ENCODE results near the gene RUNX1.

DNA sequence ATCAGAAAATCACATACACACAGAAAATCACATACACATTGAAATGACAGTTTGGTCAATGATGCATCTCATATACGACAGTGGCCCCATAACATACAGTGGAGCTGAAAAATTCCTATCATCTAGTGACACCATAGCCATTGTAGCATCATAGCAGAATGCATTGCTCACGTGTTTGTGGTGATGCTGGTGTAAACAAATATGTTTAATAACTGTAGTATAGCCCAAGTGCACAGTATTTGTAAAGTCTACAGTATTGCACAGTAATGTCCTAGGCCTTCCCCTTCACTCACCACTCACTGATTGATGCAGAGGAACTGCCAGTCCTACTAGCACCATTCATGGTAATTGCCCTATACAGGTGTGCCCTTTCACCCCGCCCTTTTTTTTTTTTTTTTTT, 30.1 kb upstream of the RUNX1 start:
- TF ChIP-seq, protein P1, sequence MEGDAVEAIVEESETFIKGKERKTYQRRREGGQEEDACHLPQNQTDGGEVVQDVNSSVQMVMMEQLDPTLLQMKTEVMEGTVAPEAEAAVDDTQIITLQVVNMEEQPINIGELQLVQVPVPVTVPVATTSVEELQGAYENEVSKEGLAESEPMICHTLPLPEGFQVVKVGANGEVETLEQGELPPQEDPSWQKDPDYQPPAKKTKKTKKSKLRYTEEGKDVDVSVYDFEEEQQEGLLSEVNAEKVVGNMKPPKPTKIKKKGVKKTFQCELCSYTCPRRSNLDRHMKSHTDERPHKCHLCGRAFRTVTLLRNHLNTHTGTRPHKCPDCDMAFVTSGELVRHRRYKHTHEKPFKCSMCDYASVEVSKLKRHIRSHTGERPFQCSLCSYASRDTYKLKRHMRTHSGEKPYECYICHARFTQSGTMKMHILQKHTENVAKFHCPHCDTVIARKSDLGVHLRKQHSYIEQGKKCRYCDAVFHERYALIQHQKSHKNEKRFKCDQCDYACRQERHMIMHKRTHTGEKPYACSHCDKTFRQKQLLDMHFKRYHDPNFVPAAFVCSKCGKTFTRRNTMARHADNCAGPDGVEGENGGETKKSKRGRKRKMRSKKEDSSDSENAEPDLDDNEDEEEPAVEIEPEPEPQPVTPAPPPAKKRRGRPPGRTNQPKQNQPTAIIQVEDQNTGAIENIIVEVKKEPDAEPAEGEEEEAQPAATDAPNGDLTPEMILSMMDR (IDR thresholded peaks at IDR 0.05): no peak
- TF ChIP-seq ZFX (IDR thresholded peaks at IDR 0.05; ENCODE audit: borderline replicate concordance): no peak

Data from 22Rv1 (cell line).